PC-3 (cell line): ENCODE data around the gene RUFY4. TPM values are rescaled to one million over a fixed set of nuclear protein-coding genes. Genes with fewer than 3 reads are reported as not detected.

Experiments used
- ATAC-seq: fragments of 200-7000 bp; cut with Tn5 transposase; 2 replicates; pipeline ENCODE4 v1.9.1; 2020; ENCODE audit warnings: mild to moderate bottlenecking, moderate library complexity
- BruUV-seq: library from RNA; stranded (reverse); fragments of 400-500 nt; replicated peaks from 2 replicates; lab custom pipeline; 2021; lab: Mats Ljungman, UMichigan
- CTCF ChIA-PET: fragments of 300-600 bp; sonication (Branson Sonifier 250); formaldehyde crosslinking; loops from one replicate; lab custom pipeline; 2022; ENCODE audit warnings: antibody characterized with exemption; lab: Charles Lee
- POLR2A ChIA-PET: fragments of 300-600 bp; sonication (Branson Sonifier 250); formaldehyde crosslinking; loops from one replicate; lab custom pipeline; 2022; ENCODE audit warnings: antibody characterized with exemption; ENCODE audit not compliant: unreplicated experiment; lab: Charles Lee
- DNase-seq: peaks from one replicate; pipeline ENCODE4 v3.0.0-alpha.2; 2015
- H2AFZ ChIP-seq: fragments of 300-600 bp; sonication (generic); 2 replicates; pipeline ENCODE4 v1.6.0; 2016; ENCODE audit warnings: antibody characterized with exemption, low read length
- H3F3A ChIP-seq: fragments of 300-600 bp; sonication (generic); one replicate; pipeline ENCODE4 v1.6.0; 2017; ENCODE audit warnings: antibody characterized with exemption, low read length, control low read depth, mild to moderate bottlenecking; ENCODE audit not compliant: unreplicated experiment
- H3K27ac ChIP-seq: fragments of 300-600 bp; sonication (generic); 2 replicates; pipeline ENCODE4 v1.5.1; 2016; ENCODE audit warnings: mild to moderate bottlenecking, low read length
- H3K27me3 ChIP-seq: fragments of 300-600 bp; sonication (generic); 2 replicates; pipeline ENCODE4 v1.6.1; 2016; ENCODE audit warnings: low read length, mixed read lengths
- H3K36me3 ChIP-seq: fragments of 300-600 bp; sonication (generic); 2 replicates; pipeline ENCODE4 v1.6.1; 2016; ENCODE audit warnings: low read depth, mixed run types, low read length, mixed read lengths
- H3K4me1 ChIP-seq: fragments of 300-600 bp; sonication (generic); 2 replicates; pipeline ENCODE4 v1.5.1; 2016; ENCODE audit warnings: low read length; ENCODE audit not compliant: insufficient read depth
- H3K4me2 ChIP-seq: fragments of 300-600 bp; sonication (generic); 2 replicates; pipeline ENCODE4 v1.6.0; 2016; ENCODE audit warnings: low read length
- H3K4me3 ChIP-seq: fragments of 300-600 bp; sonication (generic); 2 replicates; pipeline ENCODE4 v1.5.1; 2016; ENCODE audit warnings: mild to moderate bottlenecking, low read length, mixed read lengths
- H3K79me2 ChIP-seq: fragments of 300-600 bp; sonication (generic); 2 replicates; pipeline ENCODE4 v1.6.1; 2017; ENCODE audit warnings: low read length, mixed read lengths
- H3K9ac ChIP-seq: fragments of 300-600 bp; sonication (generic); 2 replicates; pipeline ENCODE4 v1.6.0; 2016; ENCODE audit warnings: mild to moderate bottlenecking, low read length
- H3K9me2 ChIP-seq: fragments of 300-600 bp; sonication (generic); replicated peaks from 2 replicates; pipeline ENCODE4 v1.6.1; 2016; ENCODE audit warnings: mixed run types, low read length, mixed read lengths
- H3K9me3 ChIP-seq: fragments of 300-600 bp; sonication (generic); 2 replicates; pipeline ENCODE4 v1.6.1; 2016; ENCODE audit warnings: low read length, mixed read lengths
- H4K20me1 ChIP-seq: fragments of 300-600 bp; sonication (generic); 2 replicates; pipeline ENCODE4 v1.6.1; 2016; ENCODE audit warnings: low read length, mixed read lengths
- CTCF ChIP-seq: fragments of 300-600 bp; sonication (generic); conservative IDR thresholded peaks from 2 replicates; pipeline ENCODE4 v1.5.1; 2017; ENCODE audit warnings: antibody characterized with exemption, low read depth, mild to moderate bottlenecking, low read length
- EZH2 ChIP-seq: fragments of 300-600 bp; sonication (generic); IDR thresholded peaks from one replicate; pipeline ENCODE4 v1.6.1; 2017; ENCODE audit warnings: antibody characterized with exemption, mild to moderate bottlenecking, low read length; ENCODE audit not compliant: unreplicated experiment
- EZH2phosphoT487 ChIP-seq: fragments of 300-600 bp; sonication (generic); IDR thresholded peaks from 2 replicates; pipeline ENCODE4 v1.6.1; 2018; ENCODE audit warnings: mild to moderate bottlenecking, antibody characterized with exemption, low read length, borderline replicate concordance
- intact Hi-C: fragments of 100-400 bp; cut with micrococcal nuclease; formaldehyde crosslinking; loops from 2 replicates; pipeline ENCODE4 v1.9.0; 2023
- total RNA-seq: library from RNA; depleted of rRNA; stranded (reverse); fragments of >200 nt; gene quantifications from 2 replicates; pipeline ENCODE4 v1.2.3, GENCODE V29; 2014

The RUFY4 gene
- total RNA-seq, 1 experiment from 2014 or later, result not detected

- ChIA-PET CTCF (no interaction called here), POLR2A (no interaction called here)
- no peak overlapping the region for H2AFZ ChIP-seq
- no TSS peak for BruUV-seq
- H3K36me3 ChIP-seq, result no peaks in the 10 kb centered on the region
- no peaks in the 10 kb centered on the region for H4K20me1 ChIP-seq
- ATAC-seq (no peak), DNase-seq (no peak)
- H3K4me1 ChIP-seq, result no peaks in the 10 kb centered on the region
- H3K4me3 ChIP-seq, result no peak overlapping the region
- H3K9me2 ChIP-seq, result no peaks in the 10 kb centered on the region
- H3K27ac ChIP-seq, result no peak overlapping the region
- intact Hi-C loops, result no loop called here
- TF ChIP-seq EZH2, result no peak
- no peak for TF ChIP-seq EZH2phosphoT487
- no peak for TF ChIP-seq CTCF
- H3F3A ChIP-seq, result no peaks in the 10 kb centered on the region
- no peaks in the 10 kb centered on the region for H3K27me3 ChIP-seq
- no peak overlapping the region for H3K9ac ChIP-seq
- H3K4me2 ChIP-seq, result no peak overlapping the region
- H3K9me3 ChIP-seq, result no peaks in the 10 kb centered on the region
- H3K79me2 ChIP-seq, result no peaks in the 10 kb centered on the region
Observed at GRCh38 chr2:218022851-218023530, 46.1 kb upstream of the RUFY4 start.

- H3K27me3 ChIP-seq, result no peaks in the 10 kb centered on the region
- H2AFZ ChIP-seq, result no peak overlapping the region
- no peaks in the 10 kb centered on the region for H3K9me2 ChIP-seq
- DNase-seq, result no peak
- no peaks in the 10 kb centered on the region for H3K79me2 ChIP-seq
- no peaks in the 10 kb centered on the region for H3K36me3 ChIP-seq
- no peak for ATAC-seq
- H3K4me1 ChIP-seq, result no peaks in the 10 kb centered on the region
- no peak overlapping the region for H3K4me2 ChIP-seq
- CTCF ChIA-PET, result no interaction called here
- no peaks in the 10 kb centered on the region for H3F3A ChIP-seq
- TF ChIP-seq EZH2 (no peak), CTCF (no peak), EZH2phosphoT487 (no peak)
- intact Hi-C loops, result no loop called here
- H3K4me3 ChIP-seq, result no peak overlapping the region
- no peak overlapping the region for H3K27ac ChIP-seq
- BruUV-seq, result no TSS peak
- H4K20me1 ChIP-seq, result no peaks in the 10 kb centered on the region
- no peak overlapping the region for H3K9ac ChIP-seq
- POLR2A ChIA-PET, result no interaction called here
- H3K9me3 ChIP-seq, result no peaks in the 10 kb centered on the region
Observed at GRCh38 chr2:218023636-218024035, 45.4 kb upstream of the RUFY4 start.

GRCh38 chr2:218024336-218024735 is 44.7 kb upstream of the RUFY4 start:
- no peaks in the 10 kb centered on the region for H3K9me3 ChIP-seq
- TF ChIP-seq CTCF, result no peak
- no peak for TF ChIP-seq EZH2
- TF ChIP-seq EZH2phosphoT487, result no peak
- H4K20me1 ChIP-seq, result no peaks in the 10 kb centered on the region
- H2AFZ ChIP-seq, result no peak overlapping the region
- H3K4me2 ChIP-seq, result no peak overlapping the region
- H3K9ac ChIP-seq, result no peak overlapping the region
- no TSS peak for BruUV-seq
- H3F3A ChIP-seq, result no peaks in the 10 kb centered on the region
- CTCF ChIA-PET, result no interaction called here
- ATAC-seq (no peak), DNase-seq (no peak)
- H3K4me3 ChIP-seq, result no peak overlapping the region
- POLR2A ChIA-PET, result no interaction called here
- H3K36me3 ChIP-seq, result no peaks in the 10 kb centered on the region
- no peaks in the 10 kb centered on the region for H3K27me3 ChIP-seq
- H3K9me2 ChIP-seq, result no peaks in the 10 kb centered on the region
- no peak overlapping the region for H3K27ac ChIP-seq
- intact Hi-C loops, result no loop called here
- no peaks in the 10 kb centered on the region for H3K79me2 ChIP-seq
- no peaks in the 10 kb centered on the region for H3K4me1 ChIP-seq
